PC-9 (cell line): ENCODE data around the gene LMBR1. TPM values are rescaled to one million over a fixed set of nuclear protein-coding genes. Genes with fewer than 3 reads are reported as not detected.

ENCODE experiments used
- BruUV-seq: library from RNA; stranded (reverse); fragments of 400-500 nt; replicated peaks from 2 replicates; lab custom pipeline; 2021; lab: Mats Ljungman, UMichigan
- CTCF ChIA-PET: fragments of 300-600 bp; sonication (Branson Sonifier 250); formaldehyde crosslinking; loops from one replicate; lab custom pipeline; 2022; ENCODE audit warnings: antibody characterized with exemption; lab: Charles Lee
- POLR2A ChIA-PET: fragments of 300-600 bp; sonication (Branson Sonifier 250); formaldehyde crosslinking; loops from one replicate; lab custom pipeline; 2022; ENCODE audit warnings: antibody characterized with exemption; ENCODE audit not compliant: unreplicated experiment; lab: Charles Lee
- DNase-seq, 2 experiments: peaks; one replicate each; pipeline versions ENCODE4 v3.0.0 to v3.0.0-alpha.2; 2015 to 2022; ENCODE audit warnings: mixed read lengths in 1 of 2
- H2AFZ ChIP-seq: fragments of 200-600 bp; sonication (generic); 2 replicates; pipeline ENCODE4 v1.8.1; 2017; ENCODE audit warnings: antibody characterized with exemption
- H3F3A ChIP-seq: fragments of 200-600 bp; sonication (generic); 2 replicates; pipeline ENCODE4 v1.8.1; 2017; ENCODE audit warnings: antibody characterized with exemption, mild to moderate bottlenecking, low read depth; ENCODE audit not compliant: insufficient read depth
- H3K27ac ChIP-seq: fragments of 200-600 bp; sonication (generic); 2 replicates; pipeline ENCODE4 v1.6.1; 2016; ENCODE audit warnings: mixed run types
- H3K27me3 ChIP-seq: fragments of 200-600 bp; sonication (generic); 2 replicates; pipeline ENCODE4 v1.6.1; 2016; ENCODE audit warnings: low read depth, mixed run types; ENCODE audit not compliant: insufficient read depth
- H3K36me3 ChIP-seq: fragments of 200-600 bp; sonication (generic); 2 replicates; pipeline ENCODE4 v1.6.1; 2016; ENCODE audit warnings: low read depth, mixed run types
- H3K4me1 ChIP-seq: fragments of 200-600 bp; sonication (generic); replicated peaks from 2 replicates; pipeline ENCODE4 v1.6.1; 2016; ENCODE audit warnings: mixed run types; ENCODE audit not compliant: insufficient read depth
- H3K4me2 ChIP-seq: fragments of 200-600 bp; sonication (generic); 2 replicates; pipeline ENCODE4 v1.6.1; 2017; ENCODE audit warnings: mixed run types
- H3K4me3 ChIP-seq: fragments of 200-600 bp; sonication (generic); 2 replicates; pipeline ENCODE4 v1.6.1; 2016; ENCODE audit warnings: mixed run types
- H3K79me2 ChIP-seq: fragments of 200-600 bp; sonication (generic); 2 replicates; pipeline ENCODE4 v1.6.1; 2017; ENCODE audit warnings: low read depth, mixed run types
- H3K9me2 ChIP-seq: fragments of 200-600 bp; sonication (generic); 2 replicates; pipeline ENCODE4 v1.8.1; 2017; ENCODE audit warnings: mild to moderate bottlenecking; ENCODE audit not compliant: insufficient read depth
- H3K9me3 ChIP-seq: fragments of 200-600 bp; sonication (generic); 2 replicates; pipeline ENCODE4 v1.8.1; 2016; ENCODE audit warnings: low read depth; ENCODE audit not compliant: insufficient read depth
- H4K20me1 ChIP-seq: fragments of 200-600 bp; sonication (generic); 2 replicates; pipeline ENCODE4 v1.8.1; 2017; ENCODE audit not compliant: insufficient read depth
- EZH2 ChIP-seq: fragments of 200-600 bp; sonication (generic); IDR thresholded peaks from 2 replicates; pipeline ENCODE4 v1.8.0; 2017; ENCODE audit warnings: antibody characterized with exemption, low read depth
- intact Hi-C: fragments of 100-400 bp; cut with micrococcal nuclease; formaldehyde crosslinking; loops from one replicate; pipeline ENCODE4 v1.10.0; 2022; ENCODE audit not compliant: unreplicated experiment
- total RNA-seq: library from RNA; stranded (reverse); gene quantifications from 2 replicates; pipeline ENCODE4 v1.2.3, GENCODE V29; 2021
- TF ChIP-seq, protein P1 (sequence below): fragments of 200-600 bp; sonication (generic); conservative IDR thresholded peaks from 2 replicates; pipeline ENCODE4 v1.6.1; 2017; ENCODE audit warnings: mixed run types, antibody characterized with exemption, mild to moderate bottlenecking, moderate library complexity

LMBR1 gene
- total RNA-seq, 1 experiment from 2014 or later = 85.0 TPM

- Histone ChIP-seq H3K36me3 (no peaks in the 10 kb centered on the region), H3F3A (no peaks in the 10 kb centered on the region), H4K20me1 (peaks cover 4% of the 10 kb centered on the region; the same call in 1 of the 2 replicates), H3K79me2 (no peaks in the 10 kb centered on the region), H3K4me2 (no peak overlapping the region), H3K27ac (no peak overlapping the region), H3K9me2 (no peaks in the 10 kb centered on the region), H3K9me3 (no peaks in the 10 kb centered on the region), H3K4me1 (no peaks in the 10 kb centered on the region), H2AFZ (no peak overlapping the region), H3K4me3 (no peak overlapping the region), H3K27me3 (no peaks in the 10 kb centered on the region)
- no peak for TF ChIP-seq EZH2
- TF ChIP-seq, protein P1, sequence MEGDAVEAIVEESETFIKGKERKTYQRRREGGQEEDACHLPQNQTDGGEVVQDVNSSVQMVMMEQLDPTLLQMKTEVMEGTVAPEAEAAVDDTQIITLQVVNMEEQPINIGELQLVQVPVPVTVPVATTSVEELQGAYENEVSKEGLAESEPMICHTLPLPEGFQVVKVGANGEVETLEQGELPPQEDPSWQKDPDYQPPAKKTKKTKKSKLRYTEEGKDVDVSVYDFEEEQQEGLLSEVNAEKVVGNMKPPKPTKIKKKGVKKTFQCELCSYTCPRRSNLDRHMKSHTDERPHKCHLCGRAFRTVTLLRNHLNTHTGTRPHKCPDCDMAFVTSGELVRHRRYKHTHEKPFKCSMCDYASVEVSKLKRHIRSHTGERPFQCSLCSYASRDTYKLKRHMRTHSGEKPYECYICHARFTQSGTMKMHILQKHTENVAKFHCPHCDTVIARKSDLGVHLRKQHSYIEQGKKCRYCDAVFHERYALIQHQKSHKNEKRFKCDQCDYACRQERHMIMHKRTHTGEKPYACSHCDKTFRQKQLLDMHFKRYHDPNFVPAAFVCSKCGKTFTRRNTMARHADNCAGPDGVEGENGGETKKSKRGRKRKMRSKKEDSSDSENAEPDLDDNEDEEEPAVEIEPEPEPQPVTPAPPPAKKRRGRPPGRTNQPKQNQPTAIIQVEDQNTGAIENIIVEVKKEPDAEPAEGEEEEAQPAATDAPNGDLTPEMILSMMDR = no peak
- ChIA-PET CTCF (no interaction called here), POLR2A (no interaction called here)
- DNase-seq = no peak
- intact Hi-C loops = no loop called here
- BruUV-seq = no TSS peak
These were observed 106.9 kb downstream of the LMBR1 start for GRCh38 chr7:156785998-156786543.

- Histone ChIP-seq H3K9me2 (no peaks in the 10 kb centered on the region), H4K20me1 (0 out of 2 replicates have a peak, but pooled peaks cover 6% of the 10 kb centered on the region), H3K4me2 (no peak overlapping the region), H2AFZ (no peak overlapping the region), H3K9me3 (no peaks in the 10 kb centered on the region), H3K4me3 (no peak overlapping the region), H3K79me2 (no peaks in the 10 kb centered on the region), H3K4me1 (no peaks in the 10 kb centered on the region), H3K27me3 (no peaks in the 10 kb centered on the region), H3K36me3 (no peaks in the 10 kb centered on the region), H3F3A (peaks cover 5% of the 10 kb centered on the region; the same call in 1 of the 2 replicates), H3K27ac (no peak overlapping the region)
- intact Hi-C loops = no loop called here
- TF ChIP-seq, protein P1 = no peak
- TF ChIP-seq EZH2 = no peak
- ChIA-PET CTCF (no interaction called here), POLR2A (no interaction called here)
- no peak for DNase-seq
- no TSS peak for BruUV-seq
These were observed 109.1 kb downstream of the LMBR1 start for GRCh38 chr7:156783864-156784263.

DNA sequence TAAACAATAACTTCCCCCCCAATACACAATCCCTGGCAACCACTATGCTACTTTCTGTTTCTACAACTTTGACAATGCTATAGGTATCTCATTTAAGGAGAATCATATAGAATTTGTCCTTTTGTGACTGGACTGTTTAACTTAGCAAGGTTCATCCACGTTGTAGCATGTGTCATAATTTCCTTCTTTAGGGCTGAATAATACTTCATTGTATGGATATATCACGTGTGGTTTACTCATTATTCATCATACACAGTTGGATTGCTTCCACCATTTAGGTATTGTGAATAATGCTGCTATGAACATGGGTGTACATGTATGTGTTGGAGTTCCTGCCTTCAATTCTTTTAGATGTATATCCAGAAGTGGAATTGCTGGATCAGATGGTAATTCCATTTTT, 111.0 kb downstream of the LMBR1 start:
- Histone ChIP-seq H3K27me3 (no peaks in the 10 kb centered on the region), H3K36me3 (no peaks in the 10 kb centered on the region), H3K9me3 (no peaks in the 10 kb centered on the region), H2AFZ (no peak overlapping the region), H3F3A (peaks cover 5% of the 10 kb centered on the region; the same call in 1 of the 2 replicates), H4K20me1 (0 out of 2 replicates have a peak, but pooled peaks cover 6% of the 10 kb centered on the region), H3K79me2 (no peaks in the 10 kb centered on the region), H3K4me2 (no peak overlapping the region), H3K27ac (no peak overlapping the region), H3K4me1 (no peaks in the 10 kb centered on the region), H3K9me2 (no peaks in the 10 kb centered on the region), H3K4me3 (no peak overlapping the region)
- no TSS peak for BruUV-seq
- POLR2A ChIA-PET = no interaction called here
- CTCF ChIA-PET = no interaction called here
- DNase-seq = no peak
- intact Hi-C loops = no loop called here
- TF ChIP-seq EZH2 = no peak
